ENCODE measurements around the gene CRHR2.

The CRHR2 gene

DNA sequence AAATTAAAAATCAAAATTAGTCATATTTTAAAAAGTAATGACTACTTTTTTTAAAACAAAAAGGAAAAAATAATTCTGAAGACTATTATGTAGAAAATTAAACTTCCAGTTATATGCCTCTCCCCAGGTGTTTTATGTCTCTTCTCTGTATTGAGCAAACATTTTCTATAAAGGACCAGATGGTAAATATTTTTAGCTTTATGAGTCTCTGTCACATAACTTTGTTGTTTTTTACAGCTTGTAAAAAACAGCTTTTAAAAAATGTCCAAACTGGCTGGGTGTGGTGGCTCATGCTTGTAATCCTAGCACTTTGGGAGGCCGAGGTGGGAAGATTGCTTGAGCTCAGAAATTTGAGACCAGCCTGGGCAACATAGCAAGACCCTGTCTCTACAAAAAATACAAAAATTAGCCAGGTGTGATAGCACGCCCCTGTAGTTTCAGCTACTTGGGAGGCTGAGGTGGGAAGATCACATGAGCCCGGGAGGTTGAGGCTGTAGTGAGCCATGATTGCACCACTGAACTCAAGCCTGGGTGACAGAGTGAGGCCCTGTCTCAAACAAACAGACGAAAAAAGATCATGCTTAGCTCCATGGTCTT is 64.1 kb downstream of the CRHR2 start:
- no peak for DNase-seq (ENCODE audit: low read depth)

DNA sequence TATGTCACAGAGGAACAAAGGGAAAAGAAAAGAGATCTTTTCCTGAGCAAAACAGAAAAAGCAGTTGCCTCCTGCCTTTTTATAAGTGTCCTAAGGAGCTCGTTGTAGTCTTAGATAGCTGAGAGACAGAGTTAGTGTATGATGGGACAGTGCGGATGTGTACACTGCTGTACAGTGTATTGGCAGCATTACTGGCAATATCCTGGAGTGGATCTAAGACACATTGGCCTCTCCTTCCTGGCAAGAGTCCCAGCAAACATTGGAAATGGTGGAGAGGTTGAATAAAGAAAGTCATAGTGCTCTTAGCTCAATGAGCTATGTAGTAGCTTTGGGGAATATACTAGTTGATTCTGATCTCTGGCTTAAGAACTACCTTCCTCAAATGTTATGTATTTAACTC is 64.9 kb downstream of the CRHR2 start:
- DNase-seq (ENCODE audit: low read depth): no peak

DNA sequence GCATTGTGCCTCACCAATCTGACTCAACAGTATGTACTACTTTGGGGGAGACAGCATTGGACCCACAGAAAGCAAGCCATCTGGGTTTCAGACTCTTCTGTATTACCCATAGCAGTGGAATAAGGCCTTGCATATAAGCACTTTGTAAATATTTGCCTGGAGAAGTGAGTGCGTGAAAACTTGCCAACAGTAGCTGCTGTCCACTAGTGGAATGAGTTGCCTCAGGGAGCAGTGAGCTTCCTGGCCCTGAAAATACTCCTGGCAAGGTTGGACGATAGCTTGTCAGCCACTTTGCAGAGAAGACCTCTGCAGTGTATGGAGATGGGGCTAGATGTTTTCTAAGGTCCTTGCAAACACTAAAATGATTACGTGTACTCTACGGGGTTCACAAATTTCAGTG is 65.9 kb downstream of the CRHR2 start:
- DNase-seq (ENCODE audit: low read depth): no peak

DNA sequence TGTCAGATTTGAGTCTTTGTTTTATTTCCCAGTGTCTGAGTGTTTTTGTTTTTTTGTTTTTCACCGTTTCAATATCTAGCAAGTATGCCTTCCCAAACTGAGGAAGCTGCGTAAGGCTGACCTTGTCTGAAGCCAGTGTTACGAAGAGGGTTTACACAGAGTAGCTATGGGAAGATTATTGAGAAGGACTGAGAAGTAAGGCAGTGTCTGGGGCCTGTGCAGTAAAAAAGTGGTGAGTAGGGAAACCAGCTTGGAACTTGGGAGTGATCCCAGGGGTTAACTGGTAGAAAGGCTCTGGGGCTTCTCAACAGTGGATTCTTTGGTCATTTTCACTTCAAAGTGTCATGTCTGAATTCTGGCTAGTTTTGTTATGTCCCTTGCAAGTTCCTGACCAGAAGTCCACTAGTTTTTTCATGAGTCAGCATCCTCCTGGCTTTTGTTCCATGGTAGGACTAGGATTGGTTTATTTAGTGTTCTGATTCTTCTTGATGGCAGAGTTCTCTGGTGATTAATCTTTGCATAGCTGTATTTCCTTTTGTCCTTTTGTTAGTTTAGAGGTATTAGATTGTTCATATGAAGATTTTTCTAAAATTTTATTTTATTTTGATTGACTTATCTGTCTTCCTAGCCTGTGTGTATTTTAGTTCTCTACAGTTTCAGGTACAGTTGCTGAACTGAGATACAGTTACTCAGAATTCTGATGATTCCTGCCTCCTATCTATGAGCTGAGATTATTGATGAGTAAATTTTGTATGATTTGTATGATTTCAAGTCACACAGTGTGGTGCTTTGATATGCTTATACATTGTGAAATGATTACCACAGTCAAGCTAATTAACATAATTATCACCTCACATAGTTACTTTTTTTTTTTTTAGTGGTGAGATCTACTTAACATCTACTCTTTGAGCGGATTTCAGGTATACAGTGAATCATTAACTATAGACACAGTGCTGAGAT is 68.6 kb downstream of the CRHR2 start:
- no peak for DNase-seq (ENCODE audit: low read depth)

DNA sequence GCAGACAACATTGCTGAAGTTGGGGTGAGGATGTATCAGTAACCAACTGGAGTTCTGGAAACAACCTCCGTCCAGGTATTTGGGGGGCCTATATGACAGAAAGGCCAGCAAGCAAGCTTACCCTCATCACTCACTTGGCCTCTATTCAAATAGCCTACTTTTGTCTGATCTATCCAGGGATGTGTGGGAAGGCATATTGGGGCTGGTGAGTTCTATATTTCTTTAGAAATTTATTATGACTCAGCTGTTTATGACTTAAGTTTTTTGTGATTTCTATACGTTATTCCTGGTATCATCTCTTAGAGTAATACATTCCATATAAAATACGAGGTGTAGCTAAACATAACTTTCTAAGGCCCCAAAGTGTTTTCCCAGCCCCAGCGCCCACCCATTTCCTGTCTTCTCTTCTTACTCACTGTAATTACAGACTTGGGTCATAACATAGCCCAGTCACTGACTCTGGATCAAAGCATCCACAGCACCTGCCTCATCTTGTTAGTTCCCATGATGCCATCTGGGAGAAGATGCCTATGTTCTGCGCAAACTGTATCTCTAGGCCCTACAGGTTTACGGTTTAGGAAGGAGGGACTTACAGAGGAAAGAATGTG is 69.5 kb downstream of the CRHR2 start:
- peak; percentile 48 for DNase-seq (ENCODE audit: low read depth)

DNA sequence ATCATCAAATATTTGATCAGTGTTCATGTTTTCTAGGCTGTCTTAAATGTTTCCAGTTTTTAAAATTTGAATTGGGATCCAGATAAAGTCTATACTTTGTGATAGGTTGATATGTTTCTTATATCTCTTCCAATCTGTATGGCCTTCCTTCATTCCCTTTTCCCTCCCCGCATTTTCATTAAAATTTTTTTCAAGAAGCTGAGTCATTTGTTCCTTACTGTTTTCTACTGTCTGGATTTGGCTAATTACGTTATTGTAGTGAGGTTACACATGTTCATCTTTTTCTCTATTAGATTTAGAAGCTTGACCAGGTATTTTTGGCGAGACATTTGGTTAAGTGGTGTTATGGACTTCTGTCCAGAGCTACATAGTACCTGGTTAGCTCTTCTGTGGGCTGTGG is 76.4 kb downstream of the CRHR2 start:
- no peak for DNase-seq (ENCODE audit: low read depth)

DNA sequence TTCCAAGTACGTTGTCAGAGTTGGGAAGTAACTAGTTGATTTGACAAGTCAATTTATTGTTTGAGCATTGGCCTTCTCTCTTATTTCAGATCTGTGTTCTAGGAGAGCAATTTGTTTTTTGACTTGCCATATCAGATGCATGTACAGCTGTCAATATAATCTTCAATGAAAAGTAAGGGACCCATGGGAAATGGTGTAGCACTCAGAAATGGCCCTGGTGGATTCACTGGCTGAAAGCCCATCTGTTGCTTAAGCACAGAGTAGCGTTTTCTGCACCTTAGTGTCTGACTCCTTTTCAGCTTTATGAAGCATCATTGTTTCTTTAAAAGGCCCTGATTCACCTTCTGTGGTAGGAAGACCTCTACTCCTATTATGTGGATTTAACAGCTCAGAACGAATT is 77.4 kb downstream of the CRHR2 start:
- no peak for DNase-seq (ENCODE audit: low read depth)
